ENCODE data around the gene RRP15. TPM values are rescaled to one million over a fixed set of nuclear protein-coding genes. Genes with fewer than 3 reads are reported as not detected.

The RRP15 gene
- total and polyA plus RNA-seq, 2 experiments from 2014 or later, result 19.8 to 86.5 TPM

GRCh38 chr1:218363141-218363540 lies 78.0 kb downstream of the RRP15 start (continued):
- TF ChIP-seq CTCF (conservative IDR thresholded peaks at IDR 0.05; ENCODE audit: low read depth in 2 of 2) (no peak), CREB1 (CRISPR knock-in tag; IDR thresholded peaks at IDR 0.05; ENCODE audit: low read depth) (no peak), STAT1 (IDR thresholded peaks at IDR 0.05; ENCODE audit: unreplicated experiment) (no peak)

- no peaks in the 10 kb centered on the region for H3K36me3 Mint-ChIP-seq (ENCODE audit: low read depth)
- Histone ChIP-seq H2AFZ (no peak overlapping the region), H3K79me2 (replicated peaks; ENCODE audit: insufficient read depth) (no peaks in the 10 kb centered on the region), H3K9me2 (ENCODE audit: insufficient read depth) (no peaks in the 10 kb centered on the region), H3K4me2 (no peak overlapping the region), H4K20me1 (replicated peaks; ENCODE audit: insufficient read depth) (no peaks in the 10 kb centered on the region), H3F3A (replicated peaks; ENCODE audit: low read depth) (no peaks in the 10 kb centered on the region), H3K27ac (ENCODE audit: low read depth) (no peak overlapping the region), H3K27me3 (ENCODE audit: insufficient read depth) (no peaks in the 10 kb centered on the region), H3K4me1 (ENCODE audit: insufficient read depth) (no peaks in the 10 kb centered on the region; the same call in 1 of the 2 replicates), H3K4me3 (no peak overlapping the region), H3K36me3 (ENCODE audit: insufficient read depth) (no peaks in the 10 kb centered on the region)
- ATAC-seq (no peak), DNase-seq (ENCODE audit: low spot score) (no peak)
- no peak overlapping the region for H3K27ac Mint-ChIP-seq
- H3K4me1 Mint-ChIP-seq, result peaks cover 6% of the 10 kb centered on the region; the same call in 1 of the 3 replicates
- H3K9me3 Mint-ChIP-seq, result no peaks in the 10 kb centered on the region
- H3K4me3 Mint-ChIP-seq, result no peak overlapping the region
- no peaks in the 10 kb centered on the region for H3K27me3 Mint-ChIP-seq (ENCODE audit: insufficient read depth, low read depth, poor library complexity)
- no peak for TF ChIP-seq STAT1 (IDR thresholded peaks at IDR 0.05; ENCODE audit: unreplicated experiment)
- no peak for TF ChIP-seq ETS1 (IDR thresholded peaks at IDR 0.05)
- TF ChIP-seq EZH2 (IDR thresholded peaks at IDR 0.05; ENCODE audit: low read depth, unreplicated experiment), result no peak
- no peak for TF ChIP-seq ZNF462 (CRISPR knock-in tag; IDR thresholded peaks at IDR 0.05)
- no peak for TF ChIP-seq ZNF331 (CRISPR knock-in tag; IDR thresholded peaks at IDR 0.05; ENCODE audit: low read depth)
- TF ChIP-seq REST (IDR thresholded peaks at IDR 0.05; ENCODE audit: unreplicated experiment), result no peak
These were observed 79.1 kb downstream of the RRP15 start for GRCh38 chr1:218364028-218364710.
